HG02973 (cell line): ENCODE measurements around the gene SRGAP2C.
"Not testable (repeated sequence)": the region's sequence is repeated elsewhere in the genome, so short reads cannot be mapped to it uniquely, and the experiment has no call there.

ENCODE experiments used
- ATAC-seq: cut with Tn5 transposase; IDR thresholded peaks from one replicate; pipeline ENCODE4 v1.9.1; 2021; ENCODE audit warnings: moderate library complexity; ENCODE audit not compliant: unreplicated experiment

Gene SRGAP2C

DNA sequence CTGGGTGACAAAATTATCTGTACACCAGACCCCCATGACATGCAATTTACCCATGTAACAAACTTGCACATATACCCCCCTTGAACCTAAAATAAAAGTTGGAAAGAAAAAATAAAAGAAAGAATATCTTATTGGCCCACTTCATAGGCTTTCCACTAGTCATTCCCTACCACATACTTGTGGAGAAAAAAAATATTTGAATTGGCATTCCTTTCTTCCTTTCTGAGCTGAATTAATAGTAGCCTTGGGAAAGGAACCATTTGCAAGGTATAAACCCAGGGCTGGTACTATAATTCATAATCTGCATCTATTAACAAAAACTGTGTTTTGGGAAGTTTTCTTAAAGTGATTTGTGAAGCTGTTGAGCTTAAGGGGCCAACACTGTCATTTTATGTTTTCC is 140.0 kb downstream of the SRGAP2C start:
- not testable (repeated sequence) for ATAC-seq

GRCh38 chr1:121332141-121332540 is 147.4 kb downstream of the SRGAP2C start:
- not testable (repeated sequence) for ATAC-seq

- ATAC-seq = not testable (repeated sequence)
These were observed 148.1 kb downstream of the SRGAP2C start for GRCh38 chr1:121332599-121333562.

DNA sequence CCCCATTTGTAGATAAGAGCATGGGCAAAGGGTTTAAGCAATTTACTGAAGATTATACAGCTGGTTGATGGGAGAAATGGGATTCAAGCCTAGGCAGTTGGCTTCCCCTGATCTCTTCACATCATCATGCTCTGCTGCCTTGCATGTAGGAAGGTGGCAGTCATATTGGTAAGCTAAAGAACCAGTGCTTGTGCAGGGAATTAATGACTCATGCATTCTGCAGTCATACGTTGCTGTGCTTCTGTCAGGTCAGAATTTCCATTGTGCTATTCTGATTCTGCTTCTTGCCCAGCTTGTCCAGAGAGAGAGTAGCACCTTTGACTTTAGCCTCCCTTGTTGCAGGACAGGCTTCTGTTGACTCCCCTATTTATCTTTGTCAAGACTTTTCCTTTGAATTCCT is 153.2 kb downstream of the SRGAP2C start:
- ATAC-seq = peak; percentile 88

- peak; percentile 58 for ATAC-seq
These were observed 154.8 kb downstream of the SRGAP2C start for GRCh38 chr1:121339611-121340010.

DNA sequence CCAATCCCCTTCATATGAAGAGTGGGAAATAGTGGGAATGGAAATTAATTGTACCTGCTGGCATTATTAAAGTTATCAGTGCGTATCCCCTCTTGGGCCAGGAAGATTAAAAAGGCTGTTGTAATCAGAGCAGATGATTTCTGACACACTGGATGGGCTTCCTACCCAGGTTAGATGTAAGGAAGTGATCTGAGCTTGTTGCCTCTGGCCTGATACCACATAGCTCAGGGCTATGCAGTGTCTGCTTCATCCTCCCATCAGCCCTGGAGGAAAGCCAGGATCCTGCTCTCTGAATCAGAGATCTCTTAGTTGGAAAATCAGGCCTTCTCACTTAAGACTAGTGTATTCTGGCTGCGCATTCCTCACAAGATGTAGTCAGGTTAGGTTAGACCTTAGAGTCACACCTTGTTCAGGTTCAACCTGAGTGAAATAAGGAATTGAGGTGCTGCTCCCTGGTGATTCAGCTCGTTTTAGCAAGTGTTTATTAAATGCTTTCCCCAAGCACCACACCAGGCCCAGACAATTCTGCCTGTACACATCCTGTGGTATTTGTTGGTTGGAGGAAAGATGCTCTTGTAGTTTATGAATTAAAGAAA is 158.6 kb downstream of the SRGAP2C start:
- ATAC-seq = not testable (repeated sequence)

GRCh38 chr1:121344355-121344754 is 159.6 kb downstream of the SRGAP2C start:
- ATAC-seq = not testable (repeated sequence)

- ATAC-seq = not testable (repeated sequence)
These were observed 161.9 kb downstream of the SRGAP2C start for GRCh38 chr1:121346654-121347053.

- ATAC-seq = not testable (repeated sequence)
These were observed 162.7 kb downstream of the SRGAP2C start for GRCh38 chr1:121347476-121347875.

DNA sequence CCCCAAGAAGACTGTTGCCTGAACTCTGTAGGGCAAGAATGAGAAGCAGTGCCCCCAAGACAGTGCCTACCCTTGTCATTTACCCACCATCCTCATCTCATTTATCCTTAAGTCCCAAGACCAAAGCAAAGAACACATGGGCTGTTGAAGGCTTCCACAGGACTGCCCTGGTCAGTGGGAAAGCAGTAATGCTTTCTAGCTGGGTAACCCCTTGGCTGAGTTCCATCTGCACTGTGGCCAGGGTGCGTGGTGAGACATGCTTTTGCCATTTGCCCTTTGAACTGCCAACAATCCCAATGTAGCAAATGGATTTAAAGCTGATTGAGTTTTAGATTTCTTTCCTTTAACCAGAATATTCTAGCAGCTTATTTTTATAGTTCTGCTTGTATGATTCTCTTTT is 163.3 kb downstream of the SRGAP2C start:
- not testable (repeated sequence) for ATAC-seq

GRCh38 chr1:121349332-121349967 is 164.7 kb downstream of the SRGAP2C start:
- ATAC-seq = not testable (repeated sequence)

DNA sequence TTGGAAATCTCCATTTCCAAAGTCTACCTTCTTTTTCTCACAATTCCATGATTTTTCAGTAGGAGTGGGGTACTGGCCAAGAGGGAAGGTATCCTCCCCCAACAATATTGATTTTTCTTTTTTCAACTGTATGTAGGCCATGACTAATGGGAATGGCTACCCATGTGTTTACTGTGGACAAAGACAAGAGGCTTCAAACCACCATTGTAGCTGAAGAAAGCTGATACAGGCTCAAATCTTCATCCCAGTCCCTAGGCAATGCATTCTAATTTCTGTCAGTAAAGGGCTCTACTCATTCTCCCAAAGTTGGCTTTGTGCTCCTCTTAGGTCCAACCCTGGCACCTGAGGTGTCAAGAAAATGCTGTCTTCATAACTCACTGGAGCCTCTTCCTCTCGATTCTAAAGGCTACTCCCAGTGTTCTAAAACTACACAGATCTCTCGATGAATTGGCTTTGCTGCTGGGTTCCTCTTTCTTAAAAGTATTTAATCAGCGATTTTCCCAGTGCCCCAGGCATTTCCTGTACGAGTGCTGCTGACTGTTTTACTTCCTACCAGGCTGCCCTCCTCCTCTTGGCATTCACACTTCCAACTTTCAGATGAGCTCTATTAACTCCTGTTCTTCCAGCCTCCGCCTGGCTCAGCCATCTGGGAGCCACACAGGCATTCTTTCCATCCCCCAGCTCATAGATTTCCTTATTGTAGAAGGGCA is 171.1 kb downstream of the SRGAP2C start:
- not testable (repeated sequence) for ATAC-seq

DNA sequence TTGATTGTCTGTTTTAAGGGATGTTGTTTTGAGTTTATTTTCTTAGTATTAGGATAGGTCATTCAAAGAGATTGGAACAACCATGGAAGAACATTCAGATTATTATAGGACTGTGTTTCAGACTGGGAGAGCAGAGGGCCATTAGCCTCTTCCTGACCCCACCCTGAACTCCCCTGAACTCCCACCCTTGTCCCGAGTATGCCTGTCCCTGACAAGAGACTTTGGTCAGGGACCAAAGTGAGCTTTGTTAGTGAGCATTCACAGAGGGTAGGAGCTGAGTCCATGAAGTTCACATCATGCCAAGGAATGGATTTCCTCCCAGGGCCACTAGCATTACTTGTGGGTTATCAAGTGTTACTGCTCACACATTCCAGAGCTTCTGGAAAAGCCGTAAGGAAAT is 172.0 kb downstream of the SRGAP2C start:
- not testable (repeated sequence) for ATAC-seq

DNA sequence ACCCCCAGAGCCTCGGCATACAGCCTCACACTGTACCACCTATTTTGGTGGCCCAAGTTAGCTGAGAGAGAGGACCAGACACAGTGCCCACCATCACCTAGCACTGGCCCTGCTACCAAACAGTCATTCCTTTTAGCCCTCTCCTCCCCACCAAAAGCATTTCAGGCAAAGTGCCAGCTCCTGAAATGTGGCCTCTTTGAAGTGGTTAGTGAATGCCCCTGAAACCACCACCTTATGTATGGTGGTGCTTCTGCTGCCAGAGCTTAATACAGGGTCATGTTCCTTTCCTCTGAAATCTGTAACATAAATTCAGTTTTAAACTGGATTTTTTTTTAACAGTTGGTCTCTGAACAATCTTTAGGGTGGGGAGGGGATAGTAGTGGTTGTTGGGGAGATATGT is 175.8 kb downstream of the SRGAP2C start:
- not testable (repeated sequence) for ATAC-seq

DNA sequence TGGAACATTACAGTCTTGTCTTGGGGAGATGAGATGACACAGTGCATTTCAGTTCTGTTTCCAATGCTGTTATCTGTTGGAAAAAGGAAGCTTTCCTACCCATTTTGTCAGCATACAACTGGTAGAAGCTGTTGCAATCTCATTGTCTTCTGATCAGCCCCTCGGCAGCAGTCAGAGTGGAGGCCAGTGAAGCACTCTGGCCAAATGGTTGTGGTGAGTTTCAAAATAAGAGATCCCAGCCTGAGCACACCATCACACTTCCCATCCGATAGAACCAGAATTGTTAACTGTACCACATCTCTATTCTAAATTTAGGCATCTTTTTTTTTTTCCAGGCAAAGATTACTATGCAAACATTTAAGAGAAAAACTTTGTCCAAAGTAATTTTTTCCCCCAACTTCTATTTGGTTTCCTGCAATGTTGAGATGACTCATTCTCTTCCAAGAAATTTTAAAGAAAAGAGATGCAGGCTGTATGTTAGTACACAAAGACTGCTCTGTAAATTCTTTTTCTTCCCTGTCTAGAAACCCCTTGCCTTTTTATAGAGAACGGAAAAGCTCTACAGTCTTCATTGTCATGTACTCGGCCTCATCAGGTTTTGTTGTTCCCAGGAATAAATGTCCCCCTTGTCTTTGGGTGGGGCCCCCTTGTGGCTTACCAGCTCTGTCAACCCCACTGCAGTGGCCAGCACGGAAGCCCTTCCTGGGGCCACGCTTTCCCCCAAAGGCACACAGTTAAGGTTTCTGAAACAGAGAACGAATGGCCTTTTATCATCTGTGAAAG is 176.9 kb downstream of the SRGAP2C start:
- ATAC-seq = not testable (repeated sequence)

- ATAC-seq = not testable (repeated sequence)
These were observed 177.6 kb downstream of the SRGAP2C start for GRCh38 chr1:121362234-121362883.

DNA sequence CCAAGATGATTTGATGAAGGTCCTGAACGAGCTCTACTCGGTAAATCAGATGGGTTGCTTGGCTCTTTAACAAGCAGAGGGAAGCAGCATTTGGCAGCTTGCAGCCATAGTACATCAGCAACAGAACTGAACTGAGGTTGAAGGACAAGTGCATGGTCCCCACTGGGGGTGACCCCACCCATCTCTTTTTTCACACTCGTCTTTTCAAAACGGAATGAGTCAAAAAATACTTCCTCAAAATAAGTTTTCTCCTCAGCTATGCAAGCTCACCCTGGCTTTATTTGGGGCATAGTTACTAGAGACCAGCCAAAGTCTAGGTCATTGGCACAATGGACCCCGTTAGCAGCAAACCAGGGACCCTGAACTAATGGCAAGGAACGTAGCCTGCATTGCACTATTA is 180.5 kb downstream of the SRGAP2C start:
- ATAC-seq = not testable (repeated sequence)

- ATAC-seq = not testable (repeated sequence)
These were observed 180.9 kb downstream of the SRGAP2C start for GRCh38 chr1:121365723-121366122.

DNA sequence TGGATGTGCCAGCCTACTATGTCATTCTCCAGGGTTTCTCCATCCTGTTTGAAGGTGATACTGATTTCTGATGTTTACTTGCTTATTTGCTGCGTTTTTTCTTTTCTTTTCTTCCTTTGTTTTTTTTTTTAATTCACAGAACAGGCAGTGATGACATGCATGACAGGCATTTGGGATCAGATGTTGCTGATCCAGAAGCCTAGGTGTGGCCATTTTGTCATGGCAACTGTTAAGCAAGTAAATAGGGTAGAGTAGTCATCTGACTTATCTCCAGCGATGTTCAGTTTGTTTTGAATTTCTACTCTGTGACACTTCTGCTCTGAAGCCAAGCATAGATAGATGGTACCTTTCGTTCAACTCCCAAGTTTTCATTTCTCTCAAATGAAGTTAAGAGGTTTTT is 181.4 kb downstream of the SRGAP2C start:
- not testable (repeated sequence) for ATAC-seq
